Pons (tissue), 1 donor: Measurements from ENCODE around the gene PRKAR2B.
A peak's percentile ranks its signal among the peaks of the same experiment; 100 is the strongest.
"Not testable (repeated sequence)": the region's sequence is repeated elsewhere in the genome, so short reads cannot be mapped to it uniquely, and the experiment has no call there.

Source experiments
- DNase-seq: peaks from one replicate; pipeline ENCODE4 v3.0.0-alpha.2; 2016; ENCODE audit warnings: low spot score

PRKAR2B gene

GRCh38 chr7:107078517-107078966 lies 34.0 kb downstream of the PRKAR2B start:
- DNase-seq: no peak

DNA sequence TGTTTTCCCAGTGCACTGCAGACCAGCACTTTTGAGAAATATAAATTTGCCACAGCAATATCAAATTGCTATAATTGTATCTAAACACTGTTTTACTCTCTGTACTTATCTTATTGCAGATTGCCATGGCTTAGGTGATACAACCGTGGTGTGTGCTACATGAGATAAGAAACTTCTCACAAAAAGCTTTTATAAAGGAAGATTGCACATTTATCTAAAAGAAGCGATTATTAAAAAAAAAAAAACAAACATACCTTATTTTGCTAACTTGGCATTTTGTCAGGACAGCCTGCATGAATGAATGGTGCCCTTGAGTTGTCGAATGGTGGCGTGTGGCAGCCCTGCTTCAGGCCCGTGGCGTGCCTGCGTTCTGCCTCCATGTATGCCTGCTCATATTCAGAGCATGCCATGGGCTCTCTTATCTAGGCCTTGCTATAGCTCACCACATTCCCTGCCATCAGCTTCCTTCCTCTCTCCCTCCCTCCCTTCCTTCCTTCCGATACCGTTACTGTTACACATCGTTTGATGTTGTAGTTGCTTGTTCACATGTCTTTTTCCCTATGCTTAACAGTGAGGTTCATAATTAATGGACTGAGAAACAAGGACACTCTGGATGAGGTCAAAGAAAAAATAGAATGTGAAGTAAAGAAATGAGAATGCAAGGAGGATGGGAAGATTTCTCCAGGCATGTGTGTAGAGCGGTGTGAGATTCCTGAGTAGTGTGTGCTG lies 34.9 kb downstream of the PRKAR2B start:
- no peak for DNase-seq

DNA sequence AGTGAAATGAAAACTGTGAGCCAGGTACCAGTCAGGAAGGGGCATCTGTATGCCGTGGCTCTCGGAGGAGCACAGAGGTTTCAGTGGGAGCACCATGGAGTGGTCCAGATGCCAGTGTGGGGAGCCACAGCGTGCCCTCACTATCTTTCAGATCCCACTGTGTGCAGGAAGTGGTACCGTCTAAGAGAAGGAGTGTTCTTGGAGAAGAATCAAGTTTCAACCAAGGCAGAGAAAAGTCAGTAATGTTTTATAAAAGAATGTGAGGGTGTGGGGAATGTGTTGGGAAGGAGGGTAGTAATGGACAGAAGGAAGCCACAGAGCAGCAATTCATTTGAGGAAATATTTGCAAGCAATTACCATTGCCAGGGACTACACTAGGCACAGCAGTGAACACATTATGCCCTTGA lies 35.6 kb downstream of the PRKAR2B start:
- no peak for DNase-seq

GRCh38 chr7:107080533-107080932 lies 36.0 kb downstream of the PRKAR2B start:
- no peak for DNase-seq

- DNase-seq: no peak
These were observed 40.7 kb downstream of the PRKAR2B start for GRCh38 chr7:107085180-107085579.

DNA sequence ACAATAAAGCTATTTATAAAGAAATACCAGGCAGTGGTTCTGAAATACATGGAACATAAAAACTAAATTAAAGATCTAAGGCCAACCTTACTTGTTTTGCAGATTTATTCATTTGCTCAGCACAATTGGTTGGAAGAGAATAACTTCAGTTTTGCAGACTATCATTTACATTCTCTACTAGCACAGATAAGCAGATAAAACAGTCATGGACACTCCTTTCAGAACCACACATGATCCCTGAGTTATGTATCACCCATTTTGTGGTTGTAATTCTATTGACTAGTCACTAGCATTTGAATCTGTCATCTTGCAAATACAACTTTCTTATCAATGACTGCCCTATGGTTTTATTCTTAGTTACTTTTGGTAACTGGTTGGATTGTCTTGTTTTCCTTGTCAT lies 45.1 kb downstream of the PRKAR2B start:
- DNase-seq: no peak

DNA sequence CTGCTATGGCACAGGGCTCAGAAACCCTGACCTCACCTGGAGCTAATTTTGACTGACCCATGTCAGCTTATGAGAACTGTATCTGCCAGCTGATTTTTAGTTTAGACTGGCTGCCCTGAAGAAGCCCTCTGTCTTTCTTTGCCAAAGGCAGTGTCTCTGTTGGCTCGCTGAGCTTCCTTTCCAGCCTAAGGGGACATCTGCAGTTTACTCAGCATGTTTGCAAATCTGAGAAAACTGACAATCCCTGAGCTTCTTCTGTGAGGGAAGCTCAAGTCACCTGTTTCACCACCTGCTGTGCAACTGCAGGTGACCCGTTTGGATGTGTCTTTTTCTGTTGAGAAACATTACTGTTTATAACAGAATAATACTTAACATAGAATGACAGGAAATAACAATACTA lies 46.0 kb downstream of the PRKAR2B start:
- DNase-seq: peak; percentile 39

DNA sequence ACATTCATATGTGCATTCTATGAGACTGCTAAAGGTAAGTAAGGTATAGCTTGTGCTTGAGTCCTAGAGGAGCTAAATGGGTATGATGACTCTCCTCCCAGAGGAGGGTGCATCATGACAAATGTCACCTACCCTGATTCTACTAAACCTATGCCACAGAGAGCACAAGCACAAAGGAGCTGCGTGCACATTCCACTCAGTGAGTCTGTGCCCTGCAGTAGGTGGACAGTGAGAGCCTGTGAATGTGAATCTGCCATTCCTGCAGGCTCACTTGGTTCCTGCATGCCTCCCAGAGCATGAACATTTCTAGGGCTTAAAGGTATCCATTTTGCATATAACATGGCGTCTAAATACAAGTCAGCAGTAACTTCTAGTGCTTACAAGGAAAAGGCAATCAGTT lies 46.8 kb downstream of the PRKAR2B start:
- no peak for DNase-seq

- DNase-seq: not testable (repeated sequence)
These were observed 49.2 kb downstream of the PRKAR2B start for GRCh38 chr7:107093671-107094070.

DNA sequence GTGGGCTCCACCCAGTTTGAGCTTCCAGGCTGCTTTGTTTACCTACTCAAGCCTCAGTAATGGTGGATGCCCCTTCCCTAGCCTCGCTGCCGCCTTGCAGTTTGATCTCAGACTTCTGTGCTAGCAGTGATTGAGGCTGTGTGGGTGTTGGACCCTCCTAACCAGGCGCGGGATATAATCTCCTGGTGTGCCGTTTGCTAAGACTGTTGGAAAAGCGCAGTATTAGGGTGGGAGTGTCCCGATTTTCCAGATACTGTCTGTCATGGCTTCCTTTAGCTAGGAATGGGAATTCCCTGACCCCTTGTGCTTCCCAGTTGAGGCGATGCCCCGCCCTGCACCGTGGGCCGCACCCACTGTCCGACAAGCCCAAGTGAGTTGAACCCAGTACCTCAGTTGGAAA lies 54.6 kb downstream of the PRKAR2B start:
- DNase-seq: not testable (repeated sequence)

- no peak for DNase-seq
These were observed 56.3 kb downstream of the PRKAR2B start for GRCh38 chr7:107100824-107101223.

- no peak for DNase-seq
These were observed 58.9 kb downstream of the PRKAR2B start for GRCh38 chr7:107103369-107103768.

DNA sequence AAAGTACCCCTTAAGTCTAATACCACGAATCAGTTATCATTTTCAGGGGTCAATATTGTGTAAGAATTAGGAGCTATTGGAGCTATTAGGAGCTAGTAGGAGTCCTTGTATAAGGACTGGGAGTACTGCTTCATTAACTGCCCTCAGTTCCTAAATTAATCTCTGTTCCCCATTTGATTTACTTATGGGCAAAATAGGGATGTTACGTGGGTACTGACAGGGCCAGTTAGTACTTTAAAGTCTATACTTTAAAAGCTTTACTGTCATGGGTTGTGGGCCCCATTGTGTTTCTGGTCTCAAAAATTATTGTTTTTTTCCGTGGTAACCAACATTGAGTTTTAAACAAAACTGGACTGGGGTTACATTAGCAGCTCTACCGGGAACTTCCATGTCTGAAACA lies 60.3 kb downstream of the PRKAR2B start:
- DNase-seq: no peak

DNA sequence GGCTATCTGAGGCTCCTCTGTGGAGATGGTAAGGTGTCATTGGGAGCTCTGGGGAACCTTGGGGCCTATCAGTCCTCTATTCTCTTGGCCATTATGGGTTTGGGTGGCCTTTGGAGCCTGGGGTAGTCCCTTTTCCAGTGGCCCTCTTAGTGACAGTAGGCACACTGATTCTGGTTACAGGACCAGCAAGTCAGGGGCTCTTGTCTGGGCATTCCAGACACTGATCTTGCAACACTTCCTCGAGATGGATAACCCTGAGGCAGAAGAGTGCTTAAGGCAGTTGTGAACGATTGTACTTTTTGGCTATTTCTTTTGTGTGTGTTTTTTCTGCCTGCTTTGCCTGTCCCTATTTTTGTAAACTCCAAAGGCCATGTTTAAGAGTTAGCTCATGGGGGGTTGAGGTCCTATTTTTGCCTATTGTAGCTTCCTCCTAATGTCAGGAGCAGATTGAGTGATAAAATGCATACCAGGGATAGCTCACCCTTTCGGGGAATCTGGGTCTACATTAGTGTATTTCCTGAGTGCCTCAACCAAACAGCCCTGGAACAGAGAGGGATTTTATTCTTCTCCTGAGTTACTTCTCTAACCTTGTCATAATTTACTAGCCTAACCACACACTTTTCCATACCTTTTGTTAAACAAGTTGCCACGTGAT lies 61.2 kb downstream of the PRKAR2B start:
- no peak for DNase-seq

- no peak for DNase-seq
These were observed 64.4 kb downstream of the PRKAR2B start for GRCh38 chr7:107108793-107109371.

DNA sequence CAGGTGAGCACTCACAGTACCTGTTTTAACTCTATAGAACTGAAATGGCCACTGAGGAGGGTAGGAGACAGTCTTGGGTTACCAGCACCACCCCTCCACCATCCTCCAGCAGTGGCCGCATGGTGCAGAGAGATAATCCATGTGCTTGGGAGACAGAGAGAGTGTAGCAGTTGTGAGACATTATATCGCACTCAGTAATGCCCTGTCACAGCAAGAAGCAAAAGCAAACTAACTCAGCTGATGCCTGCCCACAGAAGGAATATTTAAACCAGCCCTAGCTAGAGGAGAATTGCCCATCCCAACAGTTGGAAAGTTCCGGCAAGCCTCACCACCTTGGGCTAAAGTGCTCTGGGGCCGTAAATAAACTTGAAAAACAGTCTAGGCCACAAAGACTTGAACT lies 65.5 kb downstream of the PRKAR2B start:
- no peak for DNase-seq

GRCh38 chr7:107111196-107111595 lies 66.7 kb downstream of the PRKAR2B start:
- no peak for DNase-seq

DNA sequence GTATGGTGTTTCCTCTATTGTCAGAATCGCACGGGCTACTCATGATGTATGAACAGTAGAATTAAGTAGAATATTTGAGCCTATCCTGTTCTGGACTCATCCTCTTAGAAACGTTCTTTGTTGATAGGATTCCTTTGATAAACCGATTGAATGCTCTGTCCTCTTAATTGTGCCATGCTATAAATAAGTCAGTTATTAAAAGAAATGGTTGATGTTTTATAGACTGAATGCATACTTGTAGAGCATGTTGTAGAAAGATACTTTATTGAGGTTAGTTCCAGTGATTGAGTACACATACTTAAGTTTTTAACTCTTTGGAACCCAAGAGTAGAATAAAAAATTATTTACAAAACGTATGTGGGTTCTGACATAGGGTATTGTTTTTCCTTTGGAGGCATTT lies 69.4 kb downstream of the PRKAR2B start:
- no peak for DNase-seq

GRCh38 chr7:107115114-107115513 lies 70.6 kb downstream of the PRKAR2B start:
- DNase-seq: no peak

- DNase-seq: no peak
These were observed 71.4 kb downstream of the PRKAR2B start for GRCh38 chr7:107115762-107116540.

GRCh38 chr7:107118109-107118900 lies 73.8 kb downstream of the PRKAR2B start:
- no peak for DNase-seq
